Caco-2 (cell line): ENCODE data around the gene ALDH5A1. TPM values are rescaled to one million over a fixed set of nuclear protein-coding genes. Genes with fewer than 3 reads are reported as not detected.
A peak's percentile ranks its signal among the peaks of the same experiment; 100 is the strongest.

Source experiments
- BruUV-seq: library from RNA; stranded (reverse); fragments of 400-500 nt; replicated peaks from 2 replicates; lab custom pipeline; 2021; lab: Mats Ljungman, UMichigan
- CTCF ChIA-PET: fragments of 300-600 bp; sonication (Branson Sonifier 250); formaldehyde crosslinking; loops from one replicate; lab custom pipeline; 2022; ENCODE audit warnings: antibody characterized with exemption; lab: Charles Lee
- POLR2A ChIA-PET: fragments of 300-600 bp; sonication (Branson Sonifier 250); formaldehyde crosslinking; loops from one replicate; lab custom pipeline; 2022; ENCODE audit warnings: antibody characterized with exemption; lab: Charles Lee
- DNase-seq, 2 experiments: peaks; one replicate each; pipeline versions ENCODE4 v3.0.0 to v3.0.0-alpha.2; 2020 to 2022
- H3K27me3 ChIP-seq: replicated peaks from 2 replicates; pipeline ENCODE4 v1.6.0; 2011; ENCODE audit warnings: low read length; ENCODE audit not compliant: control insufficient read depth, insufficient read depth
- H3K36me3 ChIP-seq: 2 replicates; pipeline ENCODE4 v1.5.1; 2011; ENCODE audit warnings: low read length; ENCODE audit not compliant: control insufficient read depth, insufficient read depth
- H3K4me1 ChIP-seq: fragments of 250-450 bp; sonication (Bioruptor Pico); 2 replicates; pipeline ENCODE4 v1.5.1; 2020; ENCODE audit warnings: mild to moderate bottlenecking
- H3K4me3 ChIP-seq: 2 replicates; pipeline ENCODE4 v1.5.1; 2011; ENCODE audit warnings: low read depth, mild to moderate bottlenecking, control low read depth, low read length
- H3K9me3 ChIP-seq: fragments of 250-450 bp; sonication (Bioruptor Pico); 2 replicates; pipeline ENCODE4 v1.5.1; 2020; ENCODE audit warnings: mild to moderate bottlenecking, moderate library complexity
- H3K27ac Mint-ChIP-seq: one replicate; pipeline ENCODE4 v1.8.0; 2022; ENCODE audit warnings: mixed read lengths; ENCODE audit not compliant: unreplicated experiment
- H3K27me3 Mint-ChIP-seq: one replicate; pipeline ENCODE4 v1.8.0; 2022; ENCODE audit warnings: mixed read lengths; ENCODE audit not compliant: insufficient read depth, unreplicated experiment
- H3K36me3 Mint-ChIP-seq: one replicate; pipeline ENCODE4 v1.8.0; 2022; ENCODE audit warnings: mild to moderate bottlenecking, mixed read lengths; ENCODE audit not compliant: insufficient read depth, unreplicated experiment
- H3K4me1 Mint-ChIP-seq: one replicate; pipeline ENCODE4 v1.8.0; 2022; ENCODE audit warnings: low read depth, mixed read lengths; ENCODE audit not compliant: unreplicated experiment
- H3K4me3 Mint-ChIP-seq: one replicate; pipeline ENCODE4 v1.8.0; 2022; ENCODE audit warnings: mild to moderate bottlenecking, moderate library complexity, mixed read lengths; ENCODE audit not compliant: unreplicated experiment
- H3K9me3 Mint-ChIP-seq: one replicate; pipeline ENCODE4 v1.8.0; 2022; ENCODE audit warnings: mixed read lengths; ENCODE audit not compliant: unreplicated experiment
- intact Hi-C: fragments of 100-400 bp; cut with micrococcal nuclease; formaldehyde crosslinking; loops from one replicate; pipeline ENCODE4 v1.10.0; 2022; ENCODE audit not compliant: unreplicated experiment
- total RNA-seq: library from RNA; stranded (reverse); gene quantifications from 2 replicates; pipeline ENCODE4 v1.2.3, GENCODE V29; 2022
- TF ChIP-seq, protein P1 (sequence below), 2 experiments: fragments of 200-600 bp in 1 of 2; IDR thresholded peaks; 1 replicate in 1 of 2; 2 replicates in 1 of 2; pipeline versions ENCODE4 v1.5.1 to v1.8.0; 2011 to 2022; ENCODE audit warnings: antibody characterized with exemption in 1 of 2, control low read depth in 1 of 2, inconsistent platforms in 1 of 2, low read depth in 1 of 2, low read length in 1 of 2, mild to moderate bottlenecking in 1 of 2, moderate library complexity in 1 of 2; ENCODE audit not compliant: insufficient read depth in 1 of 2, severe bottlenecking in 1 of 2, unreplicated experiment in 1 of 2

ALDH5A1 gene
- total RNA-seq, 1 experiment from 2014 or later: 45.3 TPM

DNA sequence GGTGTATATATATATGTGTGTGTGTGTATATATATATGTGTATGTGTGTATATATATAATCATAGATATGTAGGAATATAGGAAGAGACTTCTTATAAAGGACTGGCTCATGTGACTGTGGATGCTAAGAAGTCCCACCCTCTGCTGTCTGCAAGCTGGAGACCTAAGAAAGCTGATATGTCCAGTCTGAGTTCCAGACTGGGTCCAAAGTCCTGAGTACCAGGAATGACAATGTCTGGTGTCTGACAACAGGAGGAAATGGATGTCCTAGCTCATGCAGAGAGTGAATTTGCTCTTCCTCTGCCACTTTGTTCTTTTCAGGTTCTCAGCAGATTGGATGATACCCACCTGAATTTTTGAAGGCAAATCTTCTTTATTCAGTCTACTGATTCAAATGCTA, 7.1 kb downstream of the ALDH5A1 start:
- Mint-ChIP-seq H3K27ac (no peak overlapping the region), H3K9me3 (peaks cover 1% of the 10 kb centered on the region), H3K4me1 (peaks cover 34% of the 10 kb centered on the region), H3K36me3 (peaks cover 32% of the 10 kb centered on the region), H3K27me3 (no peaks in the 10 kb centered on the region), H3K4me3 (peak overlapping the region; percentile 54)
- H3K9me3 ChIP-seq: no peaks in the 10 kb centered on the region
- no peak overlapping the region for H3K4me3 ChIP-seq
- H3K27me3 ChIP-seq: no peaks in the 10 kb centered on the region
- intact Hi-C loops: loop anchor here (10.0 kb wide), 1 partner anchor 177 kb away; no protein-coding TSS in a partner anchor
- peak; percentile 63 to 67 for DNase-seq
- peaks cover 39% of the 10 kb centered on the region for H3K4me1 ChIP-seq
- peaks cover 2% of the 10 kb centered on the region; the same call in 1 of the 2 replicates for H3K36me3 ChIP-seq
- BruUV-seq: no TSS peak
- TF ChIP-seq, protein P1, sequence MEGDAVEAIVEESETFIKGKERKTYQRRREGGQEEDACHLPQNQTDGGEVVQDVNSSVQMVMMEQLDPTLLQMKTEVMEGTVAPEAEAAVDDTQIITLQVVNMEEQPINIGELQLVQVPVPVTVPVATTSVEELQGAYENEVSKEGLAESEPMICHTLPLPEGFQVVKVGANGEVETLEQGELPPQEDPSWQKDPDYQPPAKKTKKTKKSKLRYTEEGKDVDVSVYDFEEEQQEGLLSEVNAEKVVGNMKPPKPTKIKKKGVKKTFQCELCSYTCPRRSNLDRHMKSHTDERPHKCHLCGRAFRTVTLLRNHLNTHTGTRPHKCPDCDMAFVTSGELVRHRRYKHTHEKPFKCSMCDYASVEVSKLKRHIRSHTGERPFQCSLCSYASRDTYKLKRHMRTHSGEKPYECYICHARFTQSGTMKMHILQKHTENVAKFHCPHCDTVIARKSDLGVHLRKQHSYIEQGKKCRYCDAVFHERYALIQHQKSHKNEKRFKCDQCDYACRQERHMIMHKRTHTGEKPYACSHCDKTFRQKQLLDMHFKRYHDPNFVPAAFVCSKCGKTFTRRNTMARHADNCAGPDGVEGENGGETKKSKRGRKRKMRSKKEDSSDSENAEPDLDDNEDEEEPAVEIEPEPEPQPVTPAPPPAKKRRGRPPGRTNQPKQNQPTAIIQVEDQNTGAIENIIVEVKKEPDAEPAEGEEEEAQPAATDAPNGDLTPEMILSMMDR (IDR thresholded peaks at IDR 0.05; ENCODE audit: insufficient read depth in 1 of 2, low read depth in 1 of 2, low read length in 1 of 2, severe bottlenecking in 1 of 2, unreplicated experiment in 1 of 2): no peak
- POLR2A ChIA-PET: no interaction called here
- CTCF ChIA-PET: interaction anchor here (1.2 kb wide), 1 partner anchor 19 kb away, joined by 5 read pairs; no protein-coding TSS in a partner anchor

DNA sequence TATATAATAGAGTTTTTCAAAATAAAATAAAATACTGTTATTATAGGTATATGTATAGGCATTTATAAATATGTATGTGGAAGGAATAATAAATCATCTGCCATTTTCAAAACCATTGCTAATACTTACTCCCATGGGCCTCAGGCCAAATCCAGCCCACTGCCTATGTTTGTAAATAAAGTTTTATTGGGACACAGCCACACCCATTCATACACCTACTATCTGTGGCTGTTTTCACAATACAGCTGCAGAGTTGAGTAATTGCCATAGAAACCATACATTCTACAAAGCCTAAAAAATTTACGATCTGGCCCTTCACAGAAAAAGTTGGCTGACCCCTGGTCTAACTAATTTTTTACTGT, 9.5 kb downstream of the ALDH5A1 start:
- peaks cover 39% of the 10 kb centered on the region for H3K4me1 ChIP-seq
- peak overlapping the region; percentile 81 for H3K4me3 Mint-ChIP-seq
- peaks cover 14% of the 10 kb centered on the region for H3K9me3 Mint-ChIP-seq
- TF ChIP-seq, protein P1 (IDR thresholded peaks at IDR 0.05; ENCODE audit: insufficient read depth in 1 of 2, low read depth in 1 of 2, low read length in 1 of 2, severe bottlenecking in 1 of 2, unreplicated experiment in 1 of 2): no peak
- ChIA-PET POLR2A (interaction anchor here (0.8 kb wide), 1 partner anchor 271 kb away, joined by 3 read pairs; no protein-coding TSS in a partner anchor), CTCF (interaction anchor here (1.0 to 1.4 kb wide), 2 partner anchors 9 to 17 kb away, joined by 3 to 11 read pairs; partner anchors contain the start of gene ALDH5A1)
- H3K36me3 Mint-ChIP-seq: peaks cover 45% of the 10 kb centered on the region
- H3K9me3 ChIP-seq: no peaks in the 10 kb centered on the region; the same call in 1 of the 2 replicates
- no peak overlapping the region for H3K4me3 ChIP-seq
- intact Hi-C loops: loop anchor here (1.0 to 10.0 kb wide), 2 partner anchors 163 to 179 kb away; partner anchors contain the start of gene ACOT13
- no peaks in the 10 kb centered on the region for H3K27me3 ChIP-seq
- peaks cover 44% of the 10 kb centered on the region for H3K4me1 Mint-ChIP-seq
- 0 out of 2 replicates have a peak, but pooled peaks cover 2% of the 10 kb centered on the region for H3K36me3 ChIP-seq
- H3K27me3 Mint-ChIP-seq: no peaks in the 10 kb centered on the region
- BruUV-seq: TSS peak; percentile 78
- DNase-seq: no peak
- H3K27ac Mint-ChIP-seq: peak overlapping the region; percentile 95

DNA sequence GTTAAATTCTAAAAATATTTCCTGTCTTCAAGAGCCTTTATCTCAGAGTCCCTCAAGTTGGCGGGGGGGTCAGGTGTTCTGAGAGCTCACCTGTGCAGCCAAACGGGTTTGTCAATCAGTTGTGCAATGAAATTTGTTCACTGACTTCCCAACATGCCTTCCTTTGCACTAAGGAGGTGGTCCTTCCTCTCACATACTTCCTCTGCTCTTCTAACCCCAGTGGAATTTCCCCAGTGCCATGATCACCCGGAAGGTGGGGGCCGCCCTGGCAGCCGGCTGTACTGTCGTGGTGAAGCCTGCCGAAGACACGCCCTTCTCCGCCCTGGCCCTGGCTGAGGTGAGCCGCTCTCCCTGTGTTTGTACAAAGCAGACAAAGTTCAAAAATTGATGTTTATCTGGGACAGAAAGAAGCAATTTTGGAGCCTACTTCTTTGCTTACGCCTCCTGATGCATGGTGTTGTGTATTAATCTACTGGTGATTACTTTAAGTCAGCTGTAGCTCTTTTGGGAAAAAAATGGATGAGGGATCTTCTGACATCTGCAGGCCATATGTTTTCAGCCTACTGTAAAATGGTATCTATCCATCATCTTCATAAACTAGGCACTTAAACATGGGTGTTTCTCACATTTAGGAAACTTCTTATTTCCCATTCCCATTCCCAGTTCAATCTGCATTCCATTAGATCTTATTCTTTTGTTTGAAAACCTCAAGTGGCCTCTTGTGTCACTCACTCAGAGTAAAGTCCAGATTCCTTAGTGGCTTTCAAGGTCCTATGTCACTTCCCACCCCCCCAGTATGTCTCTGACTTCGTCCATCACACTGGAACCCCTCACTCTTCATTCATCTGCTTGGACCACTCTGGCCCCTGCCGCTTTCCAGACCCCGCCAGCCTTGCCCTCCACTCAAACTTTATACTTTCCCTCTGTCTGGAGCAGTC, 10.1 kb downstream of the ALDH5A1 start:
- H3K4me3 Mint-ChIP-seq: peak overlapping the region; percentile 81
- intact Hi-C loops: loop anchor here (1.0 to 10.0 kb wide), 2 partner anchors 162 to 180 kb away; partner anchors contain the start of gene ACOT13
- peaks cover 45% of the 10 kb centered on the region for H3K36me3 Mint-ChIP-seq
- H3K4me1 ChIP-seq: peaks cover 39% of the 10 kb centered on the region
- no peaks in the 10 kb centered on the region; the same call in 1 of the 2 replicates for H3K9me3 ChIP-seq
- H3K27me3 Mint-ChIP-seq: no peaks in the 10 kb centered on the region
- peak overlapping the region; percentile 95 for H3K27ac Mint-ChIP-seq
- H3K4me3 ChIP-seq: peak overlapping the region; percentile 21
- peaks cover 21% of the 10 kb centered on the region for H3K9me3 Mint-ChIP-seq
- TSS peak; percentile 82 for BruUV-seq
- H3K4me1 Mint-ChIP-seq: peaks cover 50% of the 10 kb centered on the region
- POLR2A ChIA-PET: interaction anchor here (0.8 kb wide), 1 partner anchor 270 kb away, joined by 3 read pairs; no protein-coding TSS in a partner anchor
- CTCF ChIA-PET: interaction anchor here (0.6 to 1.4 kb wide), 3 partner anchors 10 to 231 kb away, joined by 3 to 11 read pairs (median 3); partner anchors contain the start of gene ALDH5A1
- H3K36me3 ChIP-seq: 0 out of 2 replicates have a peak, but pooled peaks cover 2% of the 10 kb centered on the region
- TF ChIP-seq, protein P1 (IDR thresholded peaks at IDR 0.05; ENCODE audit: insufficient read depth in 1 of 2, low read depth in 1 of 2, low read length in 1 of 2, severe bottlenecking in 1 of 2, unreplicated experiment in 1 of 2): no peak
- no peaks in the 10 kb centered on the region for H3K27me3 ChIP-seq
- peak; percentile 96 for DNase-seq
